ENCODE measurements around the gene GRM7. TPM values are rescaled to one million over a fixed set of nuclear protein-coding genes. Genes with fewer than 3 reads are reported as not detected.

Gene GRM7
- total and polyA plus RNA-seq, 2 experiments from 2014 or later, result 0.40 TPM; not detected in 1

- no peak for TF ChIP-seq CTCF (conservative IDR thresholded peaks at IDR 0.05; ENCODE audit: low read depth in 2 of 2)
- TF ChIP-seq EZH2phosphoT487 (IDR thresholded peaks at IDR 0.05; ENCODE audit: unreplicated experiment), result no peak
- TF ChIP-seq JUNB (IDR thresholded peaks at IDR 0.05; ENCODE audit: unreplicated experiment), result no peak
- no peak for TF ChIP-seq STAT1 (IDR thresholded peaks at IDR 0.05; ENCODE audit: unreplicated experiment)
- TF ChIP-seq NANOG (IDR thresholded peaks at IDR 0.05; ENCODE audit: borderline replicate concordance), result no peak
- TF ChIP-seq ZNF331 (CRISPR knock-in tag; IDR thresholded peaks at IDR 0.05; ENCODE audit: low read depth), result no peak
Observed at GRCh38 chr3:7305561-7305960, 444.6 kb downstream of the GRM7 start (continued).

- Histone ChIP-seq H4K20me1 (replicated peaks; ENCODE audit: insufficient read depth) (no peaks in the 10 kb centered on the region), H3K4me1 (ENCODE audit: insufficient read depth) (0 out of 2 replicates have a peak, but pooled peaks cover 2% of the 10 kb centered on the region), H3K79me2 (replicated peaks; ENCODE audit: insufficient read depth) (no peaks in the 10 kb centered on the region), H3F3A (replicated peaks; ENCODE audit: low read depth) (no peaks in the 10 kb centered on the region), H3K4me2 (no peak overlapping the region), H3K27me3 (ENCODE audit: insufficient read depth) (no peaks in the 10 kb centered on the region), H3K4me3 (no peak overlapping the region), H2AFZ (no peak overlapping the region; the same call in none of the 2 replicates), H3K9me2 (ENCODE audit: insufficient read depth) (peaks cover 4% of the 10 kb centered on the region), H3K27ac (ENCODE audit: low read depth) (no peak overlapping the region), H3K36me3 (ENCODE audit: insufficient read depth) (no peaks in the 10 kb centered on the region)
- peaks cover 6% of the 10 kb centered on the region for H3K4me1 Mint-ChIP-seq
- H3K27me3 Mint-ChIP-seq (ENCODE audit: insufficient read depth, low read depth, poor library complexity), result no peaks in the 10 kb centered on the region
- ATAC-seq (no peak), DNase-seq (ENCODE audit: low spot score) (no peak)
- TF ChIP-seq ETS1 (IDR thresholded peaks at IDR 0.05) (no peak), CTCF (conservative IDR thresholded peaks at IDR 0.05; ENCODE audit: low read depth in 2 of 2) (no peak), EZH2phosphoT487 (IDR thresholded peaks at IDR 0.05; ENCODE audit: unreplicated experiment) (no peak), STAT1 (IDR thresholded peaks at IDR 0.05; ENCODE audit: unreplicated experiment) (no peak), REST (IDR thresholded peaks at IDR 0.05; ENCODE audit: unreplicated experiment) (no peak), JUNB (IDR thresholded peaks at IDR 0.05; ENCODE audit: unreplicated experiment) (no peak), ZNF114 (CRISPR knock-in tag; IDR thresholded peaks at IDR 0.05) (no peak), EZH2 (IDR thresholded peaks at IDR 0.05; ENCODE audit: low read depth, unreplicated experiment) (no peak)
- no peak overlapping the region for H3K27ac Mint-ChIP-seq
- peaks cover 5% of the 10 kb centered on the region; the same call in 1 of the 3 replicates for H3K36me3 Mint-ChIP-seq (ENCODE audit: low read depth)
- H3K4me3 Mint-ChIP-seq, result no peak overlapping the region
- peaks cover 72% of the 10 kb centered on the region for H3K9me3 Mint-ChIP-seq
Observed at GRCh38 chr3:7306901-7307300, 446.0 kb downstream of the GRM7 start.
